COLO668 (cell line): ENCODE data around the gene OLR1.
"Not testable (repeated sequence)": the region's sequence is repeated elsewhere in the genome, so short reads cannot be mapped to it uniquely, and the experiment has no call there.

Source experiments
- DNase-seq: peaks from one replicate; lab custom pipeline; 2025; ENCODE audit not compliant: unreplicated experiment; lab: John Stamatoyannopoulos, UW

The OLR1 gene

GRCh38 chr12:10191865-10192264 lies 19.9 kb upstream of the OLR1 start:
- DNase-seq = no peak

- peak; percentile 18 for DNase-seq
Observed at GRCh38 chr12:10190558-10191388, 18.8 kb upstream of the OLR1 start.

GRCh38 chr12:10189653-10190052 lies 17.7 kb upstream of the OLR1 start:
- no peak for DNase-seq

DNA sequence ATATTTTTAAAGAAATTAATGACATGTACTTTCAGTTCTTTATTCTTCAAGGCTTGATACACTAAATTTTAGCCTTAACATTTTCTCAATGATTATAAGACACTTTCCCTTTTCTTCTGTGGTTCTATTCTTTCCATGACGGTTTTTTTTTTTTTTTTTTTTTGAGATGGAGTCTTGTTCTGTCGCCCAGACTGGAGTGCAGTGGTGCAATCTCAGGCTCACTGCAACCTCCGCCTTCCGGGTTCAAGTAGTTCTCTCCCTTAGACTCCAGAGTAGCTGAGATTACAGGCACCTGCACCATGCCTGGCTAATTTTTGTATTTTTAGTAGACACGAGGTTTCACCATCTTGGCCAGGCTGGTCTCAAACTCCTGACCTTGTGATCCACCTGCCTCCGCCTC lies 15.0 kb upstream of the OLR1 start:
- DNase-seq = not testable (repeated sequence)

GRCh38 chr12:10186299-10186698 lies 14.4 kb upstream of the OLR1 start:
- no peak for DNase-seq

GRCh38 chr12:10184261-10184843 lies 12.4 kb upstream of the OLR1 start:
- DNase-seq = no peak

DNA sequence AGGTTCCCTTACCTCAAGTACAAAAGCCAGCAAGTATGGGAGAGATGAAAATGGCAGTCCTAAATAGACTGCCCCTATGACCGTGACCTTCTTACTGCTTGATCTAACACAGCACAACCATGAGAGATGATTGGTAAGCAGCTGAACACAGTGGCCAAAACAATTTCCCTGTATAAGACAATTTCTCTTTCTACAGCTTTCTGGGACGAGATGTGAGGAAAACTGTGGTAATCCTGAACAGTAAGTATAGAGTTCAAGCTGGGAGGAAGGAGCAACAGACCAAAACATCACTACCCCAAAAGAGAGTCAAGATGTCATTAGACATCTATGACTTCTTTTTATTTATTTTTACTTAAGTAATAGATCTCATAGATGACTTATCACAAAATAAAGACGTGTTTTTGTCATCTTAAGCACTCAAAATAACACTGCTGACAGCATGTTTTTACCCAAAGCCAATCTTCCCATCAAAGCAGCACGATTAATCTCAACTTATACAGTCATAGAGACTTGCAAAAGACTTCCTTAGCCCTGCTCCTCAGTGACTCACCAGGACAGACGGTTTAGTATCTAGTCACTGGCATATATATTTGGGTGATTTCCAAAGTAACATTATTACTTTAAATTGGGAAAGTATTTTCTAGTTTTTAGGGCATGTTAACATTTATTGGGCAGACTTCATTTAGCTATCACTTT lies 10.6 kb upstream of the OLR1 start:
- no peak for DNase-seq

DNA sequence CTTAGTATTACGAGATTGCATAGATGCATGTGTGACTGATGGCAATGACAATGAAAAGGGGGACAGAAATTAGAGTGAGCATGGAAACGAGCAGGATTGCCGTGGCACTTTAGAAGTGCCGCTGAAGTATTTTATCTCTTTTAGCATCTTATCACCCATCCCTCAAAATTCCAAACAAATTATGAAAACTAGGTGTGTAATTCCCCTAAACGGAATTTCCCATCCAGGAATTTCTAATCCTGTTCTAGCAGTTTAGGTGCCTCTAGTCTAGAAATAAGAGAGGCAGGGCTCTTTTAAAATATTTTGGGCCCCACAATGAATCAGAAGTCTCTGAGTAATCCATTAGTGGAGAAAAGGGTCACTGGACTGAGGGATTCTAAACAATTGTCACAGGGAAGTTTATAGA lies 7.8 kb upstream of the OLR1 start:
- DNase-seq = no peak

DNA sequence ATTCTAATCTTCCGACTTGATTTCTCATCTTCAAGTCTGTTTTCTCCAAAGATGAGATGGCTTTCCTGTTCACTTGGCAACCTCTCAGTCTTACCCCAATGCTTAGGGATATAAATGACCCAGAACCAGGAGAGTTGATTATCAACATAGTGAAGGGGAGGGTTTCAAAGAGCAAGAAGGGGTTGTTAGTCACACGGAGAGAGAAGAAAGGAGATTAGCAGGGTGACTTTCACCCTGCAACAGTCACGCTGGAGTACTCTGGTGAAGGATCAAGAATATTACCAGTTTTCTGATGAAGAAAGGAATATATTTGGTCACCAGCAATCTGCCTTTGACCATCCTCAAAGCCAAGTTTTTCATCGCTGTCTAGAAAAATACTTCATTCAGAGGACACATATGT lies 6.9 kb upstream of the OLR1 start, which contains the start of gene TMEM52B:
TSS of gene TMEM52B (plus strand) at position 212 of the 400 bp plus-strand sequence. CDS start 543 bp downstream, outside the sequence.
- no peak for DNase-seq

DNA sequence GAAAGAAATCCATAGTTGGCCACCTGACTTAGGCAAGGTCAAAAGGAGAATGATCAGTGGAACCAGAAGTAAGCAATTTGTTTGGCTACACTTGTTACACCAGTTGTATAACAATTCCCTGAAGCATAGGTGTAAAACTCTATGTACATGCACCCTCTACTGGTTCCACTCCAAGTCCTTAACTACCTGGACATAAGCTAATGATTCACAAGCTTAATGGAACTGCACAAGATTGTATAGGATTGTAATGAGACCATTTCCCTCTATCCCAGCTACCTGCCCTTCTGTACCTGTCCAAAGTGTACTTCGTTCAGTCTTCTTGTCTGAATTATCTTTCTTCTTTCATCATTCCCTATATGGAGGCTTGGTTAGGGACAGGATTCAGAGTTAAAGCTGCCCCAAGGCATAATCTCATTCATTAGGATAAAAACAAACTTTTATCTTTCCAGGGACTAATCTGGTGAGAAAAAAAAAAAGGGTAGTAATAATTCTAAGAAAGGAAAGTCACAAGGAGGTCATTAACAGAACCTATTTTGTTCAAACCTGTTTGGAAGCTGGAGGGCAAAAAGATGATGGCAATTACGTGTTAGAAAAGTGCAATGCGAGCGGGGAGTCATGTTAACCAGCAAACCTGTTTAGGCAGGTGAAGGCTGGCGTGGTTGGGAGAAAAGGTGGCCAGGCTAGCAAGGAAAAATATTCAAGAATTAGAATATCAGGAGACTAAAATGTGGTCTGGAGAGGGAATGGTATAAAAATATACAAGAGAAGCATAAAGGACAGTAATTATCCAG lies 4.1 kb upstream of the OLR1 start:
- no peak for DNase-seq

GRCh38 chr12:10174986-10175614 lies 3.2 kb upstream of the OLR1 start:
- no peak for DNase-seq

GRCh38 chr12:10170216-10170615 lies 1.7 kb downstream of the OLR1 start:
- no peak for DNase-seq

DNA sequence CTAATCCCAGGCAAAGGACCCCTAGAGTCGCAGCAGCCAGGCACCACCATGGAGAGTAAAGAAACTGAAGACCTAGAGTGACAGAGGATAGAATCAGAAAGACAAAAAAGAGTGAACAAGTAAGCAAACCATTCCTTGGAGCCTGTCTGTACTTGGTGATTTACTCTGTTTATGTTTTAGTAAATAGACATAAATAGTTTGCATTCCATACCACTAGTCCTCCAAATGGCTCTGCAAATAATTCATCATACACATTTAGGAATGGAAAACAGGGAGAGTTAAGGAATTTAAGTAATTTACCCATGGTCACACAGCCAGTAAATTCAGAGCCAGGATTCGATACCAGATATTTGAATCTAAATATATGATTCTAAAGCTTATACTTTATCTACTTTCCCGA lies 2.8 kb downstream of the OLR1 start:
- DNase-seq = no peak

GRCh38 chr12:10167599-10167998 lies 4.3 kb downstream of the OLR1 start:
- DNase-seq = no peak

- no peak for DNase-seq
Observed at GRCh38 chr12:10165421-10165820, 6.5 kb downstream of the OLR1 start.

GRCh38 chr12:10163084-10163483 lies 8.8 kb downstream of the OLR1 start:
- no peak for DNase-seq

DNA sequence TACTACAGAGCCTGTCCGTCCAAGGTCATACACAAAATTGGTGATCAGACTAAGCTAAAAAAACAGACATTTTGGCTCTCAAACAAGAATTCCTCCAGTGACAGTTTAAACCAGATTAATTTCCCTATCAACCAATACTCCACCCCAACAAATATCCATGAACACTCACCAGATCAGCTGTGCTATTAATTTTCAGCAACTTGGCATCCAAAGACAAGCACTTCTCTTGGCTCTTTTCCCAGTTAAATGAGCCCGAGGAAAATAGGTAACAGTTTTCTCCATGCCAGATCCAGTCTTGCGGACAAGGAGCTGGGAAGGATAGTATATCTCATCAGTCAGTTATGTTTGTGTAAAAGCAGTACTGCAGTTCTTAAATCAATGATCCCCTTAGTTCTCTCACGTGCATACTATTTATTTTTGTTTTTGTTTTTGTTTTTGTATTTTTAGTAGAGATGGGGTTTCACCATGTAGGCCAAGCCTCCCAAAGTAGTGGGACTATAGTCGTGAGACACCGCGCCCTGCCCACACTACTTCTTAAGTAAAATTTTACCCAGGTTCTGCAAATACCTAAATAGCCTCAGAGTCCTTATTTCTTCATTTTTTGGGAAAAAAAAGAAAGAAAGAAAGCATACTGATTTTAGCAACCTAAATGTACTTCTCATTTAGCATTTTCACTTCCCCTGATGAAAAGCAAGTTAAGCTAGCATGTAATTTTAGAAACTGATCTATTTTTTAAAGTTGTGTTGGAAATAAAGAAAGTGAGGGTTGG lies 11.1 kb downstream of the OLR1 start:
- no peak for DNase-seq

GRCh38 chr12:10159280-10159679 lies 12.7 kb downstream of the OLR1 start:
- no peak for DNase-seq

DNA sequence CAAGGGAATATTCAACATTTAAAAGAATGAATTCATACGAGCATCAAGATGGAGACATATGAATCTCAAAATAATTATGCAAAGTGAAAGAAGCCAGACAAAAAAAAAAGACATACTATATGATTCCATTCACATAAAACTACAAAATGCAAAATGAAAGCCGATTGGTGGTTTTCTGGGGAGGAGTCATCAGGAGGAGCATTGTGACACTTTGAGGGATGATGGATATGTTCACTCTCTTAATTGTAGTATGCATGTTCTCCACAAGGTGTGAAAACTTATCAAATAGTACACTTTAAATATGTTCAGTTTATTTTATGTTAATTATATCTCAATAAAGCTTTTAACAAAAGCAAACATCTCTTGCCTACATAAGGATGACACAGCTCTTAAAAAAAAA lies 13.5 kb downstream of the OLR1 start:
- DNase-seq = no peak

DNA sequence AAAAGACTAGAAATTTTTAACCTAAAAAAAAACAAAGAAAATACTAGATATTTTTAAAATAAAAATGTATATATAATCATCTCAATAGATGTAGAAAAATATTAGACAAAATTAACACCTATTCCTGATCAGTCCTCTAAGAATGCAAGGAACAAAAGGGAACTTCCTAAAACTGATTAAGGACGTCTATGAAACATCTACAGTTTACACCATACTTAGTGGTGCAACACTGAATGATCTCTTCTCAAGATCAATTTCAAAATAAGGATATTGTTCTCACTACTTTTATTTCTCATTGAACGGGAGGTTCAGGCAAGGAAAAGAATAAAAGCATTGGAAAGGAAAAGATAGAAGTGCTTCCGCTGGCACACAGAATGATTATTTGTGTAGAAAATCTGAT lies 16.0 kb downstream of the OLR1 start:
- no peak for DNase-seq
